GM19239 (cell line): ENCODE measurements around the gene GJC2.

ENCODE experiments used
- DNase-seq: peaks from one replicate; pipeline ENCODE4 v3.0.0; 2011; ENCODE audit warnings: low spot score; ENCODE audit not compliant: insufficient read length
- FAIRE-seq: peaks from 2 replicates; lab custom pipeline; 2011; peaks lifted over from hg19 to GRCh38; lab: Jason Lieb, UNC

The GJC2 gene

GRCh38 chr1:228143480-228144192 lies 6.1 kb upstream of the GJC2 start:
- DNase-seq (no peak), FAIRE-seq (no peak)

DNA sequence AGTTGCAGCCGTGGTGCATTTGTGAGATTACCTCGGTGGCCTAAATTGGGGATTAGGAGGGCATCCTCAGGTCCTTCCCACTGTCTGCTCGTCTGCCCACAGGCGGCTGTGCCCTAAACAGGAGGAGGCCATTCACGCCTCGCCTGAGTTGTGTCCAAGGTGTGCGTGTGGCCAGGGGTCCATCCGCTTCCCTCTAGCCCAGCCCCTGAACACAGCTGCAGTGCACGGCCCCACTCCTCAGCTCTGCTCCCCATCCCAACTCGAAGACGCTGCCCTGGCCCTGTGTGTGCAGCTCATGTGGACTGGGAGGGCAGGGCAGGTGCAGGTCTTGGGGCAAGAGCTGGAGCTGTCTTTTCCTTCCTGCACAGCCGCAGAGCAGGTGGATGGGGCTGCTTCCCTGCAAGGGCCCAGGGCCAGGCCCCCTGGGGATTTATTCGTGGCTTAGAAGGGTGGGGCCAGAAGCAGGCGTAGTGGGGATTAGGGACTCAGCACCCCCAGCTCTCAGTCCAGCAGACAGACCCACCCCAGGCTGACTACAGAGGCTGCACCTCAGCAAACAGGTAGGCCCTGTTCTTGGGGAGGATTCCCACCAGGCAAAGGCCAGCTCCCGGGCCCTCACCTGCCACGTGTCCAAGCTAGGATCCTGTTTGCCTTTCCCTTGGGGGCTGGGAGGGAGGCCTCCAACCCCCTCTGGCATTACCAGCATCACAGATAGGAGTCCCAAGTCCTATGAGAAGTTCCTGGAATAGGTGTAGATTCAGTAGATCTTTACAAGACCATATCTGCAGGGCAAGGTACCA lies 5.3 kb upstream of the GJC2 start:
- DNase-seq (no peak), FAIRE-seq (no peak)

- DNase-seq (no peak), FAIRE-seq (no peak)
Observed at GRCh38 chr1:228144993-228145343, 4.8 kb upstream of the GJC2 start.

DNA sequence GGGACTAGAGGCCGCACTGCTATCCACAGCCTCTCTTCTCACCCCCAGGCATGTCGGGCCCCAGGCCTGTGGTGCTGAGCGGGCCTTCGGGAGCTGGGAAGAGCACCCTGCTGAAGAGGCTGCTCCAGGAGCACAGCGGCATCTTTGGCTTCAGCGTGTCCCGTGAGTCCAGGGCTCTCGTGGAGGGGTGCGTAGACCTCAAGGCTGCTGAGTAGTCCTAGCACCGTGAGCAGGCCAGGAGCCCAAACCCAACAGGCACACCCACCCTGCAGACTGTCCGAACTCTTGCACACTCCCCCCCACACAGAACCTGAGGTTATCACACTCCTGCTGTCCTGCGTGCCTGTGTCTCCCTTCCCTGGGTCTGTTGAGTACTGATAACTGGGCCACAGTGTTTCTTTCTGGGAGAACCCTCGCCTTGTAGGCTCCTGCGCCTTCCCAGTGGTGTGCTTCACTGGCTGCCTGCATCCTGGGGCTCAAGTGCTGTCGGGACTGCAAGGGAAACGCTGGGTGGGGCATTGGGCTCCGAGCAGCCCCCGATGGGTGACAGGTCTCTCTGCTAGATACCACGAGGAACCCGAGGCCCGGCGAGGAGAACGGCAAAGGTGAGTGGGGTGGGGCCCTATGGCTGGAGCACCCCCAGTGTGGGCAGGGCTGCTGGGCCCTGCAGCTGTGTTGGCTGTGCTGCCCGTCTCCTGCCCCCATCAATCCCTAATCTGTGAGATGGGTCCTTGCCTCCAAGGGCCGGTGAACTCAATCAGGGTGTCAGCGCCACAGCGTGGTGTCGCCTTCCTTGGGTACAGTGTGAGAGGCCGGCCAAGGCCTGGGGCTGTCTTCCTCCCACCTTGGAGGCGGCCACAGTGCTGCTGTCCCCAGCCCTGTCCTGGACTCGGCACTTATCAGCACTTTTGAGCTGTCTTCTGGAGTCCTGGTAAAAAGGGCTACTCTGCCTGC lies 4.0 kb upstream of the GJC2 start:
- DNase-seq, result no peak
- no peak for FAIRE-seq

DNA sequence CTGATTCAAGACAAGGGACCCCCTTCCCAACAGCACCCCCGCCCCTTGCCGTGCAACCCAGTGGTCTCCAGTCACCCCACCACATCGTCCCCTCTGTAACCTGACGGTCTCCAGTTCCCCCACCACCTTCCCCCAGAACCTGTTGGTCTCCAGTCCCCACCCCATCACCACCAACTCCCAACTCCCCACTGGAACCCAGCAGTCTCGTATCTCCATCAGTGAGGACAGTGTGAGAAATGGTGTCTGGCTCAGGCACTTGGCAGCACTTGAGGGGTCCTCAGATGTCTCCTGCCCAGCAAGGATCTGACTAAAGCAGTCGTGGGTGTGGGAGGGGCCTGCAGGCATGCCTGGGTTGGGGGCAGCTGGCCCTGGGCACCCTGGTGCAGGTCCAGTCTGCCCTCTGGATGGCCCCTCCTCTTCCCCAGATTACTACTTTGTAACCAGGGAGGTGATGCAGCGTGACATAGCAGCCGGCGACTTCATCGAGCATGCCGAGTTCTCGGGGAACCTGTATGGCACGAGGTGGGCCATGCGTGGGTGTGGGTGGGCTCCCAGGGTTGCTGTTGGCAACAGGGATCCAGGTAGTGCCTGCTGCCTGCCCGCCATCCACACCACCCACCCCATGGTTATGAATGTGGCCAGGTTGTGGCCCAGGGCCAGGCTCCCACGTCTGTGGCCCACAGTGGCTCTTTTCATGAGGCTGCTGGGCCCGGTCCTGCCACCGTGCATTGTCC lies 3.1 kb upstream of the GJC2 start:
- no peak for FAIRE-seq

GRCh38 chr1:228147151-228147693 lies 2.5 kb upstream of the GJC2 start:
- DNase-seq (no peak), FAIRE-seq (no peak)

More for the DNA sequence above, 3.1 kb upstream of the GJC2 start:
- no peak for DNase-seq

DNA sequence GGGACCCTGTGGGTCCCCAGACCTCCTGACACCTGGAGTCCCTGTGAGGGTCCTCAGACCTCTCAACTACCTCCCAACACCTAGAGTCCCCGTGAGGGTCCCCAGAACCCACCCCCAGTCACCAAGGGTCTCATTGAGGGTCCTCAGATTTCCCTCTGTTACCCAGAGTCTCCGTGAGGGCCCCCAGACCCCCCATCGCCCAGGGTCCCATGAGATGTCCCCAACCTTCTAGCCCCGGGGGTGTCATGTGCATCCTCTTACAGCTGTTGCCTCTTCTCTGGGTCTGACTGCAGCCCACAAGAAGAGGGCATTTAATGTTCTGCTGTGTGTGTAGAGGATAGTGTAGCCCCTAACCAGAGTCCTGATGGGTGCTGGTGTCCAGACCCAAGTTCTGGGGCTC lies 2.0 kb upstream of the GJC2 start:
- FAIRE-seq (no peak), DNase-seq (no peak)

- FAIRE-seq, result no peak
- no peak for DNase-seq
Observed at GRCh38 chr1:228148196-228148861, 1.4 kb upstream of the GJC2 start.

GRCh38 chr1:228148935-228149405 lies 760 bp upstream of the GJC2 start:
- FAIRE-seq (no peak), DNase-seq (no peak)

GRCh38 chr1:228150120-228150460 lies 360 bp downstream of the GJC2 start:
- DNase-seq (no peak), FAIRE-seq (no peak)

DNA sequence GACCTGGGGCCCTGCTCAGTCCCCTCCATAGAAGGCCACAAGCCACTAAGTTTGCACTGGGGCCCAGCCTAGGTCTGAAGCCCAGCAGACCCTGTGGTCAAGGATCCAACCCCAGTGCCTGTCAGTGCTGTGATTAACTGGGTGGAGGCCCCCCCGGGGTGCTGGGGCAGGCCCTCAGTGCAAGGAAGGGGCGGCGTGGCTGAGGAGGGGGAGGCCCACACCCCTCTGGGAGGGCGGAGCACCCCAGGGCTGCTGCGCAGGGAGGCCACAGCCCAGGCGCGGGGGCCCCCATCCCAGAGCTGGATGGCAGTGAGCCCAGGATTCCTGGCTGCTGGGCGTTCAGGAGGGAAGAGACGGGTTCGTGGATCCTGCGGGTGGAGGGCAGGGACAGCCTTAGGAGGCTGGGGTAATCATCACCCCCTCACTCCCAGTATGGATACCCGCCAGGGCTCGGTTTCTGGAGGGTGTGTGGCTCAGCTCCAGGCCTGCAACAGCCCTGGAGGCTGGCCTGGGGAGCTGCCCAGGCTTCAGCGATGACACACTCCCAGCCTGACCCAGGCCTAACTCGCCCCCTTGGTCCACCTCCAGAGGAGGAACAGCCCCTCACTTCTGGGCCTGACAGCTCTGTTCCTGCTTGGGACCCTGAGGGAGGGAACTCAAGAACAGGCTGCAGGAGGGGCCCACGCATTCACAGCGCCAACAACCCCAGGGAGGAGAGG lies 890 bp downstream of the GJC2 start:
- no peak for DNase-seq
- no peak for FAIRE-seq

- FAIRE-seq (no peak), DNase-seq (no peak)
Observed at GRCh38 chr1:228151180-228151925, 1.6 kb downstream of the GJC2 start.

- DNase-seq (no peak), FAIRE-seq (no peak)
Observed at GRCh38 chr1:228152097-228152917, 2.6 kb downstream of the GJC2 start.

- FAIRE-seq (no peak), DNase-seq (no peak)
Observed at GRCh38 chr1:228152918-228153258, 3.2 kb downstream of the GJC2 start.

GRCh38 chr1:228154021-228154669 lies 4.4 kb downstream of the GJC2 start:
- no peak for FAIRE-seq
- DNase-seq, result no peak

DNA sequence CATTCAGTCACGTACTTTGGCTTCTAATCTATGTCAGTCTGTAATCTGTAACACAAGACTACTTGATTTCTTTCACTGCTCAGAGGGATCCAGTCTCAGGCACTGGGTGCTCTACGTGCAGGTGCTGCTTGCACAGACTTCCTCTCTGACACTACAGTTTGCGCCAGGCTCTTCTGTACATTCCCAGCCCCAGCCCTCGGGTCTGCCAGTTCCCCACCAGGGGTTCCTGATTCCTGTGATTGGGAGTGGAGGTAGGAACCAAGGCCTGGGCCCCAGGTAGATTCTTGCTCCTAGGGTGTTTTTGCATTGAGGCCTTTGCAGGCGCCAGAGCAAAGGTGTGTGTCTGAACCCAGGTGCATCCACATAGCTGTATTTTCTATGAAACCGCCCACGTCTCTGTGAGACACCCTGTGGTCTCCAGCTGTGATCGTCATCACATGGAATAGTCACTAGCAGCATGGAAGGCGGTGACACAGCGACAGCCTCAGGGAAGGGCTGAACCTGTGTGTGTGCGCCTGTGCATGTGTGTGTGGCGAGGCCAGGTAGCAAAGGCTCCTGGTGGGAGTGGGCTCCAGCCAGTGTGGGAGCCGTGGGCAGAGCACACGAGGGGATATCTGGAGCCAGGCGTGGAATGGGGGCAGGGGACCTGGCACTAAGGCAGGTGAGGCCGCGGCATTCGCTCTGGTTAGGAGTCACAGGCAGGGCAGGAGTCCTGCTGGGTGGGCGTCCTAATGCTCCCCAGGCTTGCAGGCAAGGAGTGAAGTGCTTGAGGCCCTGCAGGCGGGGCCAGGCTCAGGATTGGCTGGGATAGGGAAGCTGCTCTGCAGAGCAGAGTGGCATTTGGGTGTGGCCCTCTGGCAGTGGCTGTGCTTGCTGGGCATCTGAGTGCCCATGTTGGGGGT lies 5.2 kb downstream of the GJC2 start:
- DNase-seq, result no peak
- no peak for FAIRE-seq
